HG03039 (cell line): Measurements from ENCODE around the gene RTN4.

ENCODE experiments used
- ATAC-seq: cut with Tn5 transposase; IDR thresholded peaks from one replicate; pipeline ENCODE4 v1.9.1; 2021; ENCODE audit warnings: mild to moderate bottlenecking, moderate library complexity; ENCODE audit not compliant: unreplicated experiment

RTN4 gene

DNA sequence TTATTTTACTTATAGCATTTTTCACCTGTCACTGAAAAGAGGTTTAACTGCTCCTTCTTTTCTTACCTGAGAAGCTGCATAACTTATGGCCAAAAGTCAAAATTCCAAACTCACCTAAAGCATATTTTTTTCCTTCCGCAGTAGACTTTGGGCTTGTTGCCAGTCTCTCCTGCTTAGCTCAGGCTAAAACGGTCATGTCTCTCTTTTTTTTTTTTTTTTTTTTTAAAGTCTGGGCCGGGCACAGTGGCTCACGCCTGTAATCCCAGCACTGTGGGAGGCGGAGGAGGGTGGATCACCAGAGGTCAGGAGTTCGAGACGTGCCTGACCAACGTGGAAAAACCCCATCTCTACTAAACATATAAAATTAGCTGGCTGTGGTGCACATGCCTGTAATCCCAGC is 113.5 kb downstream of the RTN4 start:
- no peak for ATAC-seq

DNA sequence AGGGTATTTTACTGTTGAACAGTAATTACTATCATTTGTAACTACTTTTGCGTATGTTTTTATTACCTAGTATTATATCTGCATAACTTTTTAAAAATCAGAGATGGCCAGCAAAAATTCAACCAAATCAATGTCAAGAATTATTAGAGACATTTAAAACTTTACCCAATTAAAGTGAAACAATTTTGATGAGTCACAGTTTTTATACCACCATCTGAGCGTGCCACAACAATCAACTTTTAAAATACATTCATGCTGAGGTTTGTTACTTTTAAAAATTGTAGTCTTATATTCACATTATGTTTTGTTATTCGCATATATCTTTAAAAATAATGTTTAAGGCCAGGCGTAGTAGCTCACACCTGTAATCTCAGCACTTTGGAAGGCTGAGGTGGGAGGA is 114.9 kb downstream of the RTN4 start:
- ATAC-seq: no peak

DNA sequence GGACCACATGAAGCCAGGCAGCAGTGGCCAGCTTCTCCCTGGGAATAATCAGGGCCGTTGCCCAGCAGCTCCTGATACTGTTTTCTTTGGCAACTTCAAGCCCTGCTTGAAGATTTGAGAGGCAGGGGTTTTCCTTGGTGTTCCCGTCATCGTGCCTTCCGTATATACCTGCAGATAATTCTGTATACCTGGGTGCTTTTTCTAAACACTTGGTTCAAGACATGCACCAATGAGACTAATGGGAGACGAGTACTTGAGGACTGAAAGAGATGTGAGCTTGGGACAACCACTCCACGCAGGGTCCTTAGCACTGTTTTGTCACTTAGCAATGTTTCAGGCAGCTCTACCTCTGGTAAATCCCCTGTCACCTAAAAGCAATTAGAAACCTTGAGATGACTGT is 118.8 kb downstream of the RTN4 start:
- no peak for ATAC-seq

DNA sequence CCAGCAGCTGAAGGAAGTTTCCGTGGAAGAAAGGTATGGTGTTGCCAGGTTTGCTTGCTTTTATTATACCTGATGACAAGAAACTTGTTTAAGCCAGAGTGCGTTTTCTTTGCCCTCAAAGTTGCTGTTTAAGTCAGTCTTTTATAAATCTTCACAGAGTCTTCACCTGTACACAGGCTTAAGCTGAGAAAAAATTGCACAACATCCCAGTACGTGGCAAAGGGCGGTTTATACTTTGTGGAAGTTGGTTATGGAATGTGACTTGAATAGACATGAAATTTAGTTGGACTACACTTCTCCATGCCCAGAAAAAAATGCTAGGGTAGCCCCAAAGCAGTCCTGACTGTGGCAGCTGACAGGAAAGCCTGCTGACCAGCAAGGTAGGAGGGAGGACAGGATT is 121.5 kb downstream of the RTN4 start:
- ATAC-seq: no peak

DNA sequence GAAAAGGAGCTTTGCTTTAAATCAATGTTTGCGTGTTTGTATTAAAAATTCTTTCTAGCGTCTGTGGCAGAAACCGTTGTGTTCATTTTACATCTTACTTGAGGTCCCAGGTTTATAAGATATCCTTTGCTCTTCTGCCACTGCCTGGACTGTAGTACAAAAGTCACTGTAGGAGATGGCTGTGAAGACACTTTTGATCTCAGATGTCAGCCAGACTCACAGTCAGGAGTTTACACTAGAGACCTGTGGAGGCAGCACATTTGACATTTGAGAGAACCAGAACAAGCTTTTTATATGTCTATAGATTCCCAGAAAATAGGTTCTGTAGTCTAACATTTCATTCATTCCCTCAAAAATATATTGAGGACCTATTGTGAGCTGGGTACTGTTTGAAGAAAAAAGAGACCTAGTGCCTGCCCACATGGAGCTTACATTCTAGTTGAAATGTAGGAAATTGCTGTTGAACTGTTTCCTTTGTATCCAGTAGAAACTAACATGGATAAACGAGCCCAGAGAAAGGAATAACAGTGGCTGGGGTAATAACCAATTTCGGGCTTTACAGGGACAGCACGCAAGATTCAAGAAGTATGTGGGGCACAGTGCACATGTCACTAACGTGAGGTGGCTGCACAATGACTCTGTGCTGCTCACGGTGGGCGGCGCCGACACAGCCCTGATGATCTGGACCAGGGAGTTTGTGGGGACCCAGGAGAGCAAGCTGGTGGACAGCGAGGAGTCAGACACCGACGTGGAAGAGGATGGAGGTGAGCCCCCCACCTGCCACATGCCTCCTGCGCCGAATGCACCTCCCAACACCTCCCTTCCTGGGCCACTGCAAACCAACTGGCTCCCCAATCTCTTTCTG is 122.3 kb downstream of the RTN4 start:
- ATAC-seq: no peak

DNA sequence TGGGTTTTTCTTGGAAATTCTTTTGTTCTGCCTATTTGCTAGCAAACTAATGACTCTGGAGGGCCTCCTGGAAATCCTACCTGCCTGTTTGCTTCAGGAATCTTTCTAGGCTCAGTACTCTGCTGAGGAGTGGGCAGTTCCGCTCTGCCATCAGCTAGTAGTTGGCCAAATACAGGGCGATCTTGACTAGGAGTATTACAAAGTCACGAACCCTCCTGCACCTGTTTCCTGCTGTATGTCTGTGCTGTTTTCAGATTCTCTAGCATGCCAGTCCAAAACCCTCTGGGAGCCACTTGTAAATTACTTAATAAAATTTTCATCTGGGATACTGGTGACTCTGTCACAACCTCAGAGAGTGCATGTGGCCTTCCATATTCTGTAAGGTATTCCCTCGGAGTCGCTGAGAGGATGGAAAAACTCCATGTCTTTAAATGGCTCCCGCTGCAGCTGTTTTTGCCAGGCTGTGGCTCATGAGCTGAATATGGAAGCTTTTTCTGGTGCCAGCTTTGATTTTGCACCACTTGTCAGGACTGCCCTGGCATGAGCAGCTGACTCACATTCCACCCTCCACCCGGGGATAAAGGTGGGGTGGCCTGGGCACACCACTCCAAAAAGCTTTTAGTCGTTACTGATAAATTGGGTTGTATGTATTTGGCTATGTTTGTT is 123.0 kb downstream of the RTN4 start:
- no peak for ATAC-seq

DNA sequence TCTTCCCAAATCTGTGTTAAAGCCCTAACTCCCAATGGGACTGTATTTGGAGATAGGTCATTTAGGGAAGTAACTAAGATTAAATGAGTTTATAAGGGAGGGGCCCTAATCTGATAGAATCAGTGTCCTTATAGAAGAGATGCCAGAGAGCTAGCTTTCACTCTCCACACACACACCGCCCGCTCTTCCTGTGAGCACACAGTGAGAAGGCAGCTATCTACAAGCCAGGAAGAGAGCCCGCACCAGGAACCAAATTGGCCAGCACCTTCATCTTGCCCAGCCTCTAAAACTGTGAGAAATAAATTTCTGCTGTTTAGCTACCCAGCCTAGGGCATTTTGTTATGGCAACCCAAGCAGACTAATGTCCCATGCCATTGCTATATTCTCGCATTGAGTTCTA is 125.2 kb downstream of the RTN4 start:
- no peak for ATAC-seq

DNA sequence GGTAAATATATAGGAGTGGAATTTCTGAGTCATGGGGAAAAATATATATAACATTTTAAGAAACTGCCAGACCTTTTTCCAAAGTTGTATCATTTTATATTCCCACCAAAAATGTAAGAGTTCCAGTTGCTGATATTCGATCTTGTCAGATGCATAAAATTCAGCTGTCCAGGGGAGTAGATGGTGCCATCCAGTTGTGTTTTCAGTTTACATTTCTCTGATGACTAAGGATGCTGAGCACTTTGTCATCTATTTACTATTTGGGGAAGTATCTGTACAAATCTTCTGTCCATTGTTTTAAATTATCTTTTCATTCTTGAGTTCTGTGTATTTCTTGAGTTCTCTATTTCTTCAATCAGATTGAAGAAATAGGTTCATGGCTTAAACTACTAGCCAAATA is 126.1 kb downstream of the RTN4 start:
- ATAC-seq: no peak
